HL-60 (cell line): ENCODE data around the gene NANP.

Experiments
- CTCF ChIP-seq: IDR thresholded peaks from one replicate; pipeline ENCODE4 v1.5.1; 2011; ENCODE audit warnings: low read length, control low read depth, inconsistent platforms; ENCODE audit not compliant: insufficient read depth
- POLR2AphosphoS5 ChIP-seq: IDR thresholded peaks from 2 replicates; pipeline ENCODE4 v1.6.1; 2012; ENCODE audit warnings: low read depth
- REST ChIP-seq: IDR thresholded peaks from 2 replicates; pipeline ENCODE4 v1.6.1; 2012; ENCODE audit warnings: low read depth; ENCODE audit not compliant: insufficient replicate concordance

- TF ChIP-seq REST (no peak), CTCF (no peak), POLR2AphosphoS5 (no peak)
Observed at GRCh38 chr20:25586877-25587276, 36.9 kb downstream of the NANP start.
